GM18870 (cell line): ENCODE results near the gene ATXN1.

Experiments used
- ATAC-seq: cut with Tn5 transposase; IDR thresholded peaks from one replicate; pipeline ENCODE4 v1.9.1; 2021; ENCODE audit warnings: moderate library complexity; ENCODE audit not compliant: unreplicated experiment

The ATXN1 gene

GRCh38 chr6:16301511-16301910, 459.7 kb downstream of the ATXN1 start:
- ATAC-seq = peak; percentile 54

GRCh38 chr6:16299861-16300260, 461.4 kb downstream of the ATXN1 start:
- no peak for ATAC-seq

GRCh38 chr6:16296061-16296670, 465.1 kb downstream of the ATXN1 start:
- no peak for ATAC-seq

- no peak for ATAC-seq
These were observed 465.8 kb downstream of the ATXN1 start for GRCh38 chr6:16295471-16295870.

GRCh38 chr6:16295060-16295459, 466.2 kb downstream of the ATXN1 start:
- ATAC-seq = no peak

GRCh38 chr6:16294371-16294770, 466.9 kb downstream of the ATXN1 start:
- ATAC-seq = no peak

- no peak for ATAC-seq
These were observed 468.3 kb downstream of the ATXN1 start for GRCh38 chr6:16292942-16293341.

- no peak for ATAC-seq
These were observed 468.8 kb downstream of the ATXN1 start for GRCh38 chr6:16292432-16292831.

- no peak for ATAC-seq
These were observed 469.5 kb downstream of the ATXN1 start for GRCh38 chr6:16291739-16292138.

- ATAC-seq = no peak
These were observed 473.1 kb downstream of the ATXN1 start for GRCh38 chr6:16288163-16288562.

GRCh38 chr6:16286151-16286522, 475.1 kb downstream of the ATXN1 start:
- ATAC-seq = no peak

- no peak for ATAC-seq
These were observed 475.7 kb downstream of the ATXN1 start for GRCh38 chr6:16285467-16286150.

GRCh38 chr6:16284472-16284871, 476.8 kb downstream of the ATXN1 start:
- ATAC-seq = no peak

- no peak for ATAC-seq
These were observed 478.9 kb downstream of the ATXN1 start for GRCh38 chr6:16282370-16282769.

GRCh38 chr6:16279243-16279642, 482.0 kb downstream of the ATXN1 start:
- ATAC-seq = no peak

GRCh38 chr6:16278750-16279149, 482.5 kb downstream of the ATXN1 start:
- no peak for ATAC-seq

- no peak for ATAC-seq
These were observed 483.1 kb downstream of the ATXN1 start for GRCh38 chr6:16278048-16278724.

GRCh38 chr6:16277101-16277981, 483.9 kb downstream of the ATXN1 start:
- no peak for ATAC-seq

- no peak for ATAC-seq
These were observed 486.2 kb downstream of the ATXN1 start for GRCh38 chr6:16274885-16275589.

GRCh38 chr6:16274483-16274882, 486.8 kb downstream of the ATXN1 start:
- no peak for ATAC-seq

GRCh38 chr6:16273256-16273655, 488.0 kb downstream of the ATXN1 start:
- ATAC-seq = no peak
